ENCODE results near the gene MAP1LC3A. TPM values are rescaled to one million over a fixed set of nuclear protein-coding genes. Genes with fewer than 3 reads are reported as not detected.

MAP1LC3A gene
- total RNA-seq, 1 donor from 2014 or later: 17.5 TPM

- DNase-seq (ENCODE audit: low read depth, low spot score): no peak
- Mint-ChIP-seq H3K36me3 (ENCODE audit: low read depth) (no peaks in the 10 kb centered on the region), H3K27ac (ENCODE audit: unreplicated experiment) (peak overlapping the region; percentile 79), H3K9me3 (no peaks in the 10 kb centered on the region), H3K4me1 (peaks cover 7% of the 10 kb centered on the region), H3K4me3 (peak overlapping the region; percentile 42), H3K27me3 (ENCODE audit: low read depth) (no peaks in the 10 kb centered on the region)
- no peak for TF ChIP-seq CTCF (conservative IDR thresholded peaks at IDR 0.05)
Observed at GRCh38 chr20:34553366-34553867, 5.1 kb upstream of the MAP1LC3A start.

- DNase-seq (ENCODE audit: low read depth, low spot score): no peak
- H3K4me3 Mint-ChIP-seq: peak overlapping the region; percentile 84
- TF ChIP-seq CTCF (conservative IDR thresholded peaks at IDR 0.05): no peak
Observed at GRCh38 chr20:34557936-34558319, 590 bp upstream of the MAP1LC3A start.

GRCh38 chr20:34559311-34560140 is 1.0 kb downstream of the MAP1LC3A start:
- H3K27ac Mint-ChIP-seq (ENCODE audit: unreplicated experiment): peak overlapping the region; percentile 48
- H3K36me3 Mint-ChIP-seq (ENCODE audit: low read depth): peaks cover 8% of the 10 kb centered on the region
- H3K4me1 Mint-ChIP-seq: peaks cover 12% of the 10 kb centered on the region
- TF ChIP-seq CTCF (conservative IDR thresholded peaks at IDR 0.05): no peak
- H3K9me3 Mint-ChIP-seq: no peaks in the 10 kb centered on the region
- H3K4me3 Mint-ChIP-seq: peak overlapping the region; percentile 88
- no peaks in the 10 kb centered on the region for H3K27me3 Mint-ChIP-seq (ENCODE audit: low read depth)
- peak; percentile 35 for DNase-seq (ENCODE audit: low read depth, low spot score)

More at GRCh38 chr20:34557936-34558319, 590 bp upstream of the MAP1LC3A start:
- H3K4me1 Mint-ChIP-seq: peaks cover 10% of the 10 kb centered on the region
- H3K36me3 Mint-ChIP-seq (ENCODE audit: low read depth): peaks cover 8% of the 10 kb centered on the region
- H3K9me3 Mint-ChIP-seq: no peaks in the 10 kb centered on the region
- H3K27me3 Mint-ChIP-seq (ENCODE audit: low read depth): no peaks in the 10 kb centered on the region
- H3K27ac Mint-ChIP-seq (ENCODE audit: unreplicated experiment): peak overlapping the region; percentile 27

GRCh38 chr20:34560141-34560523 is 1.6 kb downstream of the MAP1LC3A start:
- Mint-ChIP-seq H3K4me3 (peak overlapping the region; percentile 87), H3K36me3 (ENCODE audit: low read depth) (peaks cover 8% of the 10 kb centered on the region), H3K9me3 (no peaks in the 10 kb centered on the region), H3K27ac (ENCODE audit: unreplicated experiment) (no peak overlapping the region), H3K27me3 (ENCODE audit: low read depth) (no peaks in the 10 kb centered on the region), H3K4me1 (peaks cover 14% of the 10 kb centered on the region)
- DNase-seq (ENCODE audit: low read depth, low spot score): no peak
- TF ChIP-seq CTCF (conservative IDR thresholded peaks at IDR 0.05): no peak

- H3K4me3 Mint-ChIP-seq: peak overlapping the region; percentile 87
- no peaks in the 10 kb centered on the region for H3K9me3 Mint-ChIP-seq
- H3K4me1 Mint-ChIP-seq: peaks cover 16% of the 10 kb centered on the region
- TF ChIP-seq CTCF (conservative IDR thresholded peaks at IDR 0.05): no peak
- no peak overlapping the region for H3K27ac Mint-ChIP-seq (ENCODE audit: unreplicated experiment)
- no peak for DNase-seq (ENCODE audit: low read depth, low spot score)
- peaks cover 9% of the 10 kb centered on the region for H3K36me3 Mint-ChIP-seq (ENCODE audit: low read depth)
- H3K27me3 Mint-ChIP-seq (ENCODE audit: low read depth): no peaks in the 10 kb centered on the region
Observed at GRCh38 chr20:34560614-34561013, 2.1 kb downstream of the MAP1LC3A start.
